ENCODE data around the gene RBM42.
"Not testable (repeated sequence)": the region's sequence is repeated elsewhere in the genome, so short reads cannot be mapped to it uniquely, and the experiment has no call there.

The RBM42 gene

GRCh38 chr19:35622750-35623149 is 6.1 kb upstream of the RBM42 start:
- DNase-seq = no peak

GRCh38 chr19:35623327-35624010 is 5.4 kb upstream of the RBM42 start:
- no peak for DNase-seq

GRCh38 chr19:35628264-35628564 is 622 bp upstream of the RBM42 start:
- no peak for DNase-seq

- no peak for DNase-seq
Observed at GRCh38 chr19:35629332-35629633, 447 bp downstream of the RBM42 start.

- DNase-seq = no peak
Observed at GRCh38 chr19:35633727-35634440, 5.0 kb downstream of the RBM42 start.

- no peak for DNase-seq
Observed at GRCh38 chr19:35636651-35637050, 7.8 kb downstream of the RBM42 start.

- DNase-seq = no peak
Observed at GRCh38 chr19:35637165-35637564, 8.3 kb downstream of the RBM42 start.

- DNase-seq = no peak
Observed at GRCh38 chr19:35639321-35639639, 10.4 kb downstream of the RBM42 start.

- DNase-seq = no peak
Observed at GRCh38 chr19:35639863-35640262, 11.0 kb downstream of the RBM42 start.

GRCh38 chr19:35641515-35642151 is 12.8 kb downstream of the RBM42 start, which contains the start of gene ETV2:
TSS of gene ETV2 (plus strand) at chr19:35641745. CDS start at chr19:35642461, 716 bp downstream.
- DNase-seq = peak; percentile 50 to 58

GRCh38 chr19:35642312-35642711 is 13.5 kb downstream of the RBM42 start:
- DNase-seq = no peak

- no peak for DNase-seq
Observed at GRCh38 chr19:35642798-35643254, 14.0 kb downstream of the RBM42 start.

- DNase-seq = peak; percentile 66 to 80
Observed at GRCh38 chr19:35643255-35644205, 14.7 kb downstream of the RBM42 start.

GRCh38 chr19:35644206-35644986 is 15.6 kb downstream of the RBM42 start:
- peak; percentile 90 to 95 for DNase-seq

- peak; percentile 68 to 82 for DNase-seq
Observed at GRCh38 chr19:35644987-35645679, 16.3 kb downstream of the RBM42 start.

- DNase-seq = no peak
Observed at GRCh38 chr19:35645680-35646511, 17.1 kb downstream of the RBM42 start.

- peak; percentile 96 to 97 for DNase-seq
Observed at GRCh38 chr19:35648017-35648961, 19.5 kb downstream of the RBM42 start, which contains the start of gene COX6B1. TSS of gene COX6B1 (plus strand) at chr19:35648323. CDS start at chr19:35651244, 2,921 bp downstream.

GRCh38 chr19:35650581-35650980 is 21.7 kb downstream of the RBM42 start:
- no peak for DNase-seq

- not testable (repeated sequence) for DNase-seq
Observed at GRCh38 chr19:35654828-35655227, 26.0 kb downstream of the RBM42 start.
